HG03571 (cell line): ENCODE data around the gene L2HGDH.

Experiments
- ATAC-seq: cut with Tn5 transposase; IDR thresholded peaks from one replicate; pipeline ENCODE4 v1.9.1; 2021; ENCODE audit not compliant: unreplicated experiment

Gene L2HGDH

GRCh38 chr14:50299585-50299984, 12.4 kb downstream of the L2HGDH start:
- ATAC-seq: no peak

GRCh38 chr14:50290306-50290705, 21.7 kb downstream of the L2HGDH start:
- no peak for ATAC-seq

DNA sequence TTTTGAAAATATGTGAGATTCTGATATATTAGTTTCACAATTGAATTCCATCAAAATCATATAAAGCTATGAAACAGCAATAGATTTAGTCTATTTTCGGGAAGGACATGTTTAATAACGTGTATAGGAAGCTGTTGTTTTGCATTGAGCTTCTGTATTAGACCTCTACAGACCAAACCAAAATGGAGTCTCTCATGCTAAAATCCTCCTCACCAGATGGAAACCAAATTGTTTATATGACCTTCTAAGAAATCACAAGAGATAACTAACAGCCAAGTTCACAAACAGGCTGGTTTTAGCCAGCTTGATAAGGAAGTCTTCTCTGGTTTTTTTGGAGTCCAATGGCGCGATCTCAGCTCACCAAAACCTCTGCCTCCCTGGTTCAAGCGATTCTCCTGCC, 23.9 kb downstream of the L2HGDH start:
- ATAC-seq: no peak

- ATAC-seq: no peak
These were observed 26.2 kb downstream of the L2HGDH start for GRCh38 chr14:50285861-50286260.

DNA sequence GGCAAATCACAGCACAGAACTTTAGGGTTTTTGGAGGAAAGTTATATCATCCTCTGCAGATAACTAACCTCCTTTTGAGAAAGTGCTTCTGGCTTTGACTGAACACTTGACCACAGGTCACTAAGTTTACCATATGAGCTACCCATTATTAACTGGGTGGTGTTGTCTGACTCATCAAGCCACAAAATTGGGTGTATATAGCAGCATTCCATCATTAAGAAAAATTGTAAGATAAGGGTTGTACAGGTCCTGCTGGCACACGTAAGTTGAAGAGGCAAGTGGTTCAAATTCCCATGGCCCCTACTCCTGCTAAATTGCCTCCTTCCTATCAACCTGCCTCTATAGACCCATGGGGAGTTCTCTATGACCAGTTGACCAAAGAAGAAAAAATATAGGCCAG, 39.5 kb downstream of the L2HGDH start:
- no peak for ATAC-seq

- no peak for ATAC-seq
These were observed 41.1 kb downstream of the L2HGDH start for GRCh38 chr14:50270932-50271331.

GRCh38 chr14:50265029-50265428, 47.0 kb downstream of the L2HGDH start:
- ATAC-seq: no peak

GRCh38 chr14:50263321-50263720, 48.7 kb downstream of the L2HGDH start:
- no peak for ATAC-seq

DNA sequence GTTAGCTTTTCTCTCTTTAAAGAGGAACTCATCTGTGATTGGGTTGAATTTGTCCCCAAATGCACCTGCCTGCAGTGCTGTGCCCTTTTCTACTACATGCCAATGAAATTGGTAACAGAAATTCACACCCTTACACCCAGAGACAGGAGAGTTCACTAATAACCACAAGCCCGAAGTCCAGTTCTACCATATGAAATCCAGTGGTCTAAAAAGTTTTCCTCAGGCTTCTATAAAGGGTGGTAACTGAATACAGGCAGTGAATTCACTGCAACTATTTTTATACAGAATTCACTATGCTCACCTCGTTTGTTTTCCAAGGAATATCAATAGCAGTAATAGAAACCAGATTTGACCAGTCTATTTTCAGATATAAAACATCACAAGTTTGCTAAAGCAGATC, 49.2 kb downstream of the L2HGDH start:
- ATAC-seq: no peak

GRCh38 chr14:50260511-50260910, 51.5 kb downstream of the L2HGDH start:
- ATAC-seq: no peak

DNA sequence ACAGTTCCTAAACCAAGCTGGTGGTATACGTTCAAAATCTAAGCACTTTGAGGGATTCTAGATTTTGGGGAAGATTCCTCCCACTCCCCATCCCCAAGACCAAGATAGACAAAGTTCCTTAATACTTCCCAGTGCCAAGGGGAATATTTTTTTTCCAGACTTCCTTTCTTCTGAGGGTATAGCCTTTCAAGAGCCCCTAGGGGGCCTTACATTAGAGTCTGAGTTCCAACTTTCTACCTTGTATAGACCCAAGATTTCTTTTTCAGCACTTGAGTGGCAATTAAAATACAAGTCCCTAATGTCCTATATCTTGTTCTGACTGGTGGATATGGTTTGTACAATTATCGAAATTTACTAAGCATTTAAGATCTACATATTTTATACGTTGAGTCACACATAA, 52.0 kb downstream of the L2HGDH start:
- ATAC-seq: no peak

DNA sequence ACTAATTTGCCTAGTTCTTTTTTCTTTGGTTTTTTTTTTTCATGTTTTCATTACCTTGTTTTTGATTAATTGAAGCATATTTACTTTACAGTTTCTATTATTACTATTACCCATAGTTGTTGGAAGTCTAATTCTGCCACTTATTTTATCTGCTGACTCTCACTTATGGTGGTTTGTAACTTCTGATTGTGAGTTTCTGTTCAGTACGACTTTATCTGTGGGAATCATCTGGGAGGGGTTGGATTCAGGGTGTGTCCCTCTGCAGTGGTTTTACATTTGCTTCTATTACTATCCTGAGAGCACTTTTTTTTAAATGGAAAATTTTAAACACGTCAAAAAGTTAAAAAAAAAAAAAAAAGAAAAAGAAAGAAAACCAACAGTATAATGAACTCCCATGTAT, 54.3 kb downstream of the L2HGDH start:
- no peak for ATAC-seq

- ATAC-seq: no peak
These were observed 57.8 kb downstream of the L2HGDH start for GRCh38 chr14:50254248-50254647.

GRCh38 chr14:50249136-50249775, 62.8 kb downstream of the L2HGDH start:
- no peak for ATAC-seq

DNA sequence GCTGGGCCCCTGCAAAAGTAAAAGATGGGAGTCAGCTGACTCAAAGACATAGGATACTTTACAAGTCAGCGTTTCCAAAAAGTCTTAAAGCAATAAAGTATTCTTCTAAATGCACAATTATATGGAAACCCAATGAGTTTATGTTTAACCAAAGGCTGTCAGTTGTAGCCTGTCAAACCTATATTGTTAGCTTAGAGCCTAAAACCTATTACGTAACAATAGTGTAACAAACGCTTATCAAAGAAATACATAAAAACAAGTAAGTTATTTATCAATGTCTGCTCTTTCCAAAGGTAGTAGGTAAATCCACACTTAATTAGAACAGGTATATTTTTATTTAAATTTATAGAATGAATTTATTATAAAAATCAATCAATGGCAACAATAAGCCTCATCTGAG, 64.8 kb downstream of the L2HGDH start:
- ATAC-seq: no peak

GRCh38 chr14:50242566-50243310, 69.3 kb downstream of the L2HGDH start:
- ATAC-seq: no peak

GRCh38 chr14:50242096-50242495, 69.9 kb downstream of the L2HGDH start:
- ATAC-seq: no peak

DNA sequence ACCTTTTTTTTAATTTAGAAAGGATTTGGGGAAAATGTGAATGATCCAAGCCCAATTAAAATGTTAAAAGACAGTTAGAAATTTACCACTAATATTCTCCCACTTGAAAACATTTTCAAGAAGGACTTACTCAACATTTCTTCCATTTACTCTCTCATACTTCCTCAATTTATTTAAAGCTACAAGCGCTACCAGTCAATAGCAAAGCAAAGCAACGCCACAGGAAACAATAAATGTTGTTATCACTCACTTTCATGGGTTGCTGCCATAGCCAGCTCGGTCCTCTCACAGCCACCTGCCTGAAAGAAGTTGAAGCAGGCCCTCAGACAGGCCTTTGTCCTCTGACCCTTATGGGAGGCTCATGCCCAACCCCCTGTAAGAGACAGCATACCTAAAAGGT, 74.6 kb downstream of the L2HGDH start:
- ATAC-seq: no peak

- no peak for ATAC-seq
These were observed 78.1 kb downstream of the L2HGDH start for GRCh38 chr14:50233951-50234250.

- no peak for ATAC-seq
These were observed 78.7 kb downstream of the L2HGDH start for GRCh38 chr14:50233166-50233950.

GRCh38 chr14:50232276-50232642, 79.8 kb downstream of the L2HGDH start:
- ATAC-seq: no peak
